Urinary bladder (tissue), 4 donors: Measurements from ENCODE around the gene TOP2A. TPM values are rescaled to one million over a fixed set of nuclear protein-coding genes. Genes with fewer than 3 reads are reported as not detected.
"Not testable (repeated sequence)": the region's sequence is repeated elsewhere in the genome, so short reads cannot be mapped to it uniquely, and the experiment has no call there.

Source experiments
- DNase-seq: peaks from one replicate; pipeline ENCODE4 v3.0.0-alpha.2; 2015; ENCODE audit errors: extremely low spot score
- H3K27ac ChIP-seq: one replicate; pipeline ENCODE4 v1.5.1; 2013; ENCODE audit warnings: low read depth, mild to moderate bottlenecking, moderate library complexity
- H3K36me3 ChIP-seq: one replicate; pipeline ENCODE4 v1.6.1; 2013; ENCODE audit warnings: mild to moderate bottlenecking, moderate library complexity; ENCODE audit not compliant: insufficient read depth
- H3K4me1 ChIP-seq: one replicate; pipeline ENCODE4 v1.6.1; 2013; ENCODE audit warnings: mild to moderate bottlenecking, moderate library complexity; ENCODE audit not compliant: insufficient read depth
- H3K4me3 ChIP-seq: one replicate; pipeline ENCODE4 v1.5.1; 2013; ENCODE audit warnings: low read depth, low read length
- WGBS: extraction: QIAGEN DNeasy Blood & Tissue Kit; methylation state at CpG from one replicate; pipeline ENCODE4 v1.1.7; 2013; 5-methylcytosine and 5-hydroxymethylcytosine counted together
- polyA plus RNA-seq: library from polyadenylated mRNA; stranded (reverse); fragments of 200-250 nt; gene quantifications from one replicate; pipeline ENCODE4 v1.2.3, GENCODE V29; 2013
- total RNA-seq: library from RNA; depleted of rRNA; stranded (reverse); fragments of >200 nt; gene quantifications from one replicate; pipeline ENCODE4 v1.2.3, GENCODE V29; 2014
- donor health status: healthy with polysubstance abuse.
- donor health status: healthy.

TOP2A gene
- total and polyA plus RNA-seq, 2 donors = 1.5 to 105 TPM

GRCh38 chr17:40371261-40371929, 46.3 kb downstream of the TOP2A start:
- WGBS = 86% methylated on average over 16 of the region's 16 CpGs
- H3K4me1 ChIP-seq = no peaks in the 10 kb centered on the region
- H3K36me3 ChIP-seq = no peaks in the 10 kb centered on the region
- no peak overlapping the region for H3K4me3 ChIP-seq
- no peak overlapping the region for H3K27ac ChIP-seq
- DNase-seq = no peak

- Histone ChIP-seq H3K27ac (no peak overlapping the region), H3K36me3 (no peaks in the 10 kb centered on the region), H3K4me3 (no peak overlapping the region), H3K4me1 (no peaks in the 10 kb centered on the region)
- 90% methylated on average over 7 of the region's 7 CpGs for WGBS
- no peak for DNase-seq
Measured at GRCh38 chr17:40369923-40370322, 47.8 kb downstream of the TOP2A start.

- not testable (repeated sequence) for H3K4me3 ChIP-seq, H3K27ac ChIP-seq, DNase-seq, H3K4me1 ChIP-seq, H3K36me3 ChIP-seq
- 89% methylated on average over 9 of the region's 9 CpGs for WGBS
Measured at GRCh38 chr17:40367728-40368127, 50.0 kb downstream of the TOP2A start.

- 74% methylated on average over 17 of the region's 17 CpGs for WGBS
- Histone ChIP-seq H3K4me1 (peaks cover 2% of the 10 kb centered on the region), H3K27ac (no peak overlapping the region), H3K4me3 (no peak overlapping the region), H3K36me3 (no peaks in the 10 kb centered on the region)
- DNase-seq = no peak
Measured at GRCh38 chr17:40366861-40367518, 50.7 kb downstream of the TOP2A start.

GRCh38 chr17:40366076-40366860, 51.4 kb downstream of the TOP2A start:
- WGBS = 94% methylated on average over 18 of the region's 18 CpGs
- H3K27ac ChIP-seq = no peak overlapping the region
- H3K4me3 ChIP-seq = no peak overlapping the region
- DNase-seq = no peak
- no peaks in the 10 kb centered on the region for H3K36me3 ChIP-seq
- H3K4me1 ChIP-seq = peaks cover 2% of the 10 kb centered on the region

GRCh38 chr17:40364906-40365305, 52.8 kb downstream of the TOP2A start:
- no peaks in the 10 kb centered on the region for H3K36me3 ChIP-seq
- no peak overlapping the region for H3K27ac ChIP-seq
- no peak for DNase-seq
- H3K4me3 ChIP-seq = no peak overlapping the region
- 87% methylated on average over 9 of the region's 9 CpGs for WGBS
- H3K4me1 ChIP-seq = peaks cover 2% of the 10 kb centered on the region

- peaks cover 2% of the 10 kb centered on the region for H3K4me1 ChIP-seq
- H3K4me3 ChIP-seq = peak within 1 kb of the TSS; percentile 53
- DNase-seq = no peak
- no peak within 1 kb of the TSS for H3K27ac ChIP-seq
- WGBS = 48% methylated on average over 22 of the region's 22 CpGs
- H3K36me3 ChIP-seq = no peaks in the 10 kb centered on the region
Measured at GRCh38 chr17:40364121-40364861, 53.4 kb downstream of the TOP2A start, which contains the start of gene GJD3. Gene GJD3, minus strand, starts transcription at chr17:40364737. Its CDS starts 922 bp downstream, at chr17:40363815.

- WGBS = 2% methylated on average over 91 of the region's 91 CpGs
- Histone ChIP-seq H3K4me3 (peak overlapping the region; percentile 53), H3K36me3 (no peaks in the 10 kb centered on the region), H3K4me1 (peaks cover 2% of the 10 kb centered on the region), H3K27ac (no peak overlapping the region)
- no peak for DNase-seq
Measured at GRCh38 chr17:40363111-40363827, 54.4 kb downstream of the TOP2A start.

- Histone ChIP-seq H3K4me1 (peaks cover 2% of the 10 kb centered on the region), H3K27ac (no peak overlapping the region), H3K4me3 (peak overlapping the region; percentile 53), H3K36me3 (no peaks in the 10 kb centered on the region)
- no peak for DNase-seq
- WGBS = under 1% methylated on average over 58 of the region's 58 CpGs
Measured at GRCh38 chr17:40362696-40363110, 55.0 kb downstream of the TOP2A start.

- no peaks in the 10 kb centered on the region for H3K36me3 ChIP-seq
- H3K4me3 ChIP-seq = peak overlapping the region; percentile 53
- no peak for DNase-seq
- H3K27ac ChIP-seq = no peak overlapping the region
- peaks cover 2% of the 10 kb centered on the region for H3K4me1 ChIP-seq
- WGBS = 73% methylated on average over 24 of the region's 24 CpGs
Measured at GRCh38 chr17:40361925-40362695, 55.6 kb downstream of the TOP2A start.

- DNase-seq = no peak
- Histone ChIP-seq H3K4me3 (no peak overlapping the region), H3K36me3 (no peaks in the 10 kb centered on the region), H3K4me1 (peaks cover 2% of the 10 kb centered on the region), H3K27ac (no peak overlapping the region)
- 73% methylated on average over 32 of the region's 32 CpGs for WGBS
Measured at GRCh38 chr17:40361063-40361924, 56.4 kb downstream of the TOP2A start.
